ENCODE measurements around the gene FBXO8.
"Not testable (repeated sequence)": the region's sequence is repeated elsewhere in the genome, so short reads cannot be mapped to it uniquely, and the experiment has no call there.

FBXO8 gene

DNA sequence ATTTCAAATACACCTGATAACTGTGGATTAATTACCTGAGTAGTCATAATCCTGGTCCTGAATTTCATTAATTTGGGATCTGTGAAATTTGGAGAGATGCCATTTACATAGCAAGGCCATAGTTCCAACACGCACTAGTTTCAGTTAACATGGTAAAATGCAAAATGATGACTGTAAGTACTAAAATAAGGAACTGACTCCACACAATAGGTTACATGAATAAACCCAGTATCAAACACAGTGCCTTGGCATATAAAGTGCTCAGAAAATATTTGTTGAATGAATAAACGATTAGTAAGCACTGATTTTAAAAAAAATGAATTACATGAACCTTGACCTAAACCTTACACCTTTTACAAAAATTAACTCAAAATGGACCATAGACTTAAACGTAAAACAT lies 9.0 kb downstream of the FBXO8 start:
- Mint-ChIP-seq H3K4me1 (peaks cover 11% of the 10 kb centered on the region), H3K36me3 (peaks cover 3% of the 10 kb centered on the region), H3K9me3 (no peaks in the 10 kb centered on the region), H3K4me3 (no peak overlapping the region), H3K27ac (no peak overlapping the region), H3K27me3 (no peaks in the 10 kb centered on the region)
- DNase-seq (ENCODE audit: low spot score in 2 of 2) (no peak), ATAC-seq (ENCODE audit: low read depth) (no peak)

GRCh38 chr4:174273930-174274329 lies 9.5 kb downstream of the FBXO8 start:
- H3K27me3 Mint-ChIP-seq: no peaks in the 10 kb centered on the region
- DNase-seq (ENCODE audit: low spot score in 2 of 2) (no peak), ATAC-seq (ENCODE audit: low read depth) (no peak)
- H3K4me1 Mint-ChIP-seq: peaks cover 11% of the 10 kb centered on the region
- H3K36me3 Mint-ChIP-seq: peaks cover 2% of the 10 kb centered on the region
- H3K4me3 Mint-ChIP-seq: no peak overlapping the region
- H3K9me3 Mint-ChIP-seq: no peaks in the 10 kb centered on the region
- H3K27ac Mint-ChIP-seq: no peak overlapping the region

DNA sequence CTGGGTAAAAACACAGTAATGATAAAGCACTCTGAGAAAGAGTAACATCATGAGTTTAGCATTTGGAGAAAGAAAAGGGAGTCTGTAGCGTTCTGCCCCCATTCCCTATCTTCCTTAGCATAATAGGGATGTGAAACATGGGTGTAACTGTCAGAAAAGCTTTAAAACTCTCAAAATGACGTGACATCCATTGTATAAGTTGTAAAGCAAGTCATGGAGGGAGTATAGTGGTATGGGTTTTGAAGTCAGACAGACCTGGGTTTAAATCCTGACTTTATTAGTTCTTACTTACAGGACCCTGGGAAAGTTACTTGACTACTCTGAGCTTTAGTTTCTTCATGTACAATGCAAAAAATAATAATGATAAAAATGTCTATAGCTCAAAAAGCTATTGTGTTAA lies 17.1 kb downstream of the FBXO8 start:
- H3K9me3 Mint-ChIP-seq: no peaks in the 10 kb centered on the region
- DNase-seq (ENCODE audit: low spot score in 2 of 2) (no peak), ATAC-seq (ENCODE audit: low read depth) (no peak)
- peaks cover 9% of the 10 kb centered on the region for H3K4me1 Mint-ChIP-seq
- no peaks in the 10 kb centered on the region for H3K27me3 Mint-ChIP-seq
- no peak overlapping the region for H3K4me3 Mint-ChIP-seq
- H3K27ac Mint-ChIP-seq: no peak overlapping the region
- H3K36me3 Mint-ChIP-seq: peaks cover 7% of the 10 kb centered on the region

GRCh38 chr4:174265916-174266315 lies 17.6 kb downstream of the FBXO8 start:
- Mint-ChIP-seq H3K9me3 (no peaks in the 10 kb centered on the region), H3K27me3 (no peaks in the 10 kb centered on the region), H3K27ac (no peak overlapping the region), H3K36me3 (peaks cover 5% of the 10 kb centered on the region), H3K4me3 (no peak overlapping the region), H3K4me1 (peaks cover 5% of the 10 kb centered on the region)
- DNase-seq (ENCODE audit: low spot score in 2 of 2) (no peak), ATAC-seq (ENCODE audit: low read depth) (no peak)

DNA sequence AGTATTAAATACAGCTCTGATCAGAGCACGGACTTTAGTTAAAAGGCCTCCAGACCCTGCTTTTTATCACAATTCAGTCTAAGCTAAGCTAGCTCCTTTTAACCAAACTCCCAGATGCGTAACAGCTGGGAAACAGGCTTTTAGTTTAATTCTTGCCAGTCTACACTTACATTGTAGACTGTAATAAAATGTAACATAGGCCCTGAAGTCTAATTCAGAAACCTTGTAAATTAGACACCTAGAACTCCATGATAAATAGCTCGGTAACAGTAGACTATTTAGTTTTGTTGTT lies 20.1 kb downstream of the FBXO8 start:
- Mint-ChIP-seq H3K4me1 (peaks cover 5% of the 10 kb centered on the region), H3K27me3 (no peaks in the 10 kb centered on the region), H3K9me3 (no peaks in the 10 kb centered on the region), H3K36me3 (peaks cover 7% of the 10 kb centered on the region), H3K4me3 (no peak overlapping the region), H3K27ac (no peak overlapping the region)
- ATAC-seq (ENCODE audit: low read depth): no peak
- DNase-seq (ENCODE audit: low spot score in 2 of 2): no peak

GRCh38 chr4:174262624-174263444 lies 20.6 kb downstream of the FBXO8 start:
- Mint-ChIP-seq H3K9me3 (no peaks in the 10 kb centered on the region), H3K27me3 (no peaks in the 10 kb centered on the region), H3K36me3 (peaks cover 7% of the 10 kb centered on the region), H3K27ac (no peak overlapping the region), H3K4me1 (peaks cover 5% of the 10 kb centered on the region), H3K4me3 (no peak overlapping the region)
- ATAC-seq (ENCODE audit: low read depth) (no peak), DNase-seq (ENCODE audit: low spot score in 2 of 2) (no peak)

- not testable (repeated sequence) for H3K4me3 Mint-ChIP-seq; H3K36me3 Mint-ChIP-seq; H3K27ac Mint-ChIP-seq; DNase-seq (ENCODE audit: low spot score in 2 of 2); H3K27me3 Mint-ChIP-seq; ATAC-seq (ENCODE audit: low read depth); H3K4me1 Mint-ChIP-seq; H3K9me3 Mint-ChIP-seq
Measured at GRCh38 chr4:174261432-174261831, 22.0 kb downstream of the FBXO8 start.

DNA sequence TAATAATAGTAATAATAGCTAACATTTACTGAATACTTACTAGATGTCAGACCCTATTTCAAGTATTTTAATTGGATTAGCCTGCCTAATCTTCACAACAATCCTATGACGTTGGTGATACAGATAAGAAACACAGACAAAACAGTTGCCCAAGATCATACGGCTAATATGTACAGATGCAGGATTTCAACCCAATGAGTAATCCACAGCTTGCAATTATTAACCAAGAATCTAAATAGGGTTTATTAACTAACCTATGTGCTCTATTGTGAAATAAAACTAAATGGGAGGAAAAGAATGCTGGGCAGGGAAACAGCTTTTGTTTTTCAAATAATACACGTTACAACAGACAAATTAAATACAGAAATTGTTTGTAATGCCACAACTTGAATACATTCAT lies 23.4 kb downstream of the FBXO8 start:
- Mint-ChIP-seq H3K27me3 (no peaks in the 10 kb centered on the region), H3K36me3 (peaks cover 7% of the 10 kb centered on the region)
- no peak for DNase-seq (ENCODE audit: low spot score in 2 of 2)

GRCh38 chr4:174259580-174259979 lies 23.9 kb downstream of the FBXO8 start:
- Mint-ChIP-seq H3K4me3 (no peak overlapping the region), H3K27me3 (no peaks in the 10 kb centered on the region), H3K9me3 (no peaks in the 10 kb centered on the region), H3K27ac (no peak overlapping the region), H3K36me3 (peaks cover 4% of the 10 kb centered on the region), H3K4me1 (peaks cover 2% of the 10 kb centered on the region)
- ATAC-seq (ENCODE audit: low read depth) (no peak), DNase-seq (ENCODE audit: low spot score in 2 of 2) (no peak)

More for the DNA sequence above, 23.4 kb downstream of the FBXO8 start:
- no peak overlapping the region for H3K4me3 Mint-ChIP-seq
- no peaks in the 10 kb centered on the region for H3K9me3 Mint-ChIP-seq
- no peak for ATAC-seq (ENCODE audit: low read depth)
- peaks cover 5% of the 10 kb centered on the region for H3K4me1 Mint-ChIP-seq
- H3K27ac Mint-ChIP-seq: no peak overlapping the region

- H3K27me3 Mint-ChIP-seq: no peaks in the 10 kb centered on the region
- ATAC-seq (ENCODE audit: low read depth) (no peak), DNase-seq (ENCODE audit: low spot score in 2 of 2) (no peak)
- peaks cover 2% of the 10 kb centered on the region for H3K36me3 Mint-ChIP-seq
- H3K27ac Mint-ChIP-seq: no peak overlapping the region
- H3K4me1 Mint-ChIP-seq: no peaks in the 10 kb centered on the region
- H3K4me3 Mint-ChIP-seq: no peak overlapping the region
- no peaks in the 10 kb centered on the region for H3K9me3 Mint-ChIP-seq
Measured at GRCh38 chr4:174256277-174256713, 27.2 kb downstream of the FBXO8 start.

DNA sequence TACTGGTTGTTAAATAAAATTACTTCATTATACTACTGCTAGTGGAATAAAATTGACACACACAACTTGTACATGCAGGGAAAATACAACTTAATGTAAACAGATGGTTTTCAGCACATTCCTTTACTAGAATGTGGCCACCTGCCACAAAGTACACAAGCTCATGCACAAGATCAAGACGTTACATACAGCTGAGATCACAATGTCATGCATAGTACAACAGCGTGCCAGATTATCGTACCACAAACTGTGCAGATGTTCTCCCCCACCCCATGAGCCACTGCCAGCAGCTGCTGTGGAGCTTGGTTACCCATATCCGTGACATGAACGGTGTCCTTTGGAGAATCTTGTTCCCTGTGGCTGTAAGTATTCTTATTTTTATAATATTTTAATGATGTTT lies 27.7 kb downstream of the FBXO8 start:
- Mint-ChIP-seq H3K36me3 (peaks cover 2% of the 10 kb centered on the region), H3K4me1 (no peaks in the 10 kb centered on the region), H3K4me3 (no peak overlapping the region), H3K27me3 (no peaks in the 10 kb centered on the region), H3K9me3 (no peaks in the 10 kb centered on the region), H3K27ac (no peak overlapping the region)
- ATAC-seq (ENCODE audit: low read depth) (no peak), DNase-seq (ENCODE audit: low spot score in 2 of 2) (no peak)

DNA sequence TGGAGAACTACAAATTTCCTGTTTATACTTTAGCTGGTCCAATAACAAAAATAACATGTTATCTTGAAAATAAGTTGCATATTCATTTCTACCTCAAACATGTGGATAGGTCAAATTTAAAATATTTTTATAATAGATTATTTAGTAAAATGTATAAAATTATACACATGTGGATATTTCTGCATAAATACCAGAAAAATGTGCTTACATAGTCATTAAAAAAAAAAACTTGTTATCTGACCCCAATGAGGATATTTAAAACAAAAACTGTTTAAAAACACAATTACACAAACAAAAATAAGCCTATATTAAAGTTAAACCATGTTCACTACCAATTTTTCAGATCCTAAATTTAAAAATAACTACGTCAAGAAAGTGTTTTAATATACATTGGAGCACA lies 28.1 kb downstream of the FBXO8 start:
- H3K36me3 Mint-ChIP-seq: peaks cover 2% of the 10 kb centered on the region
- H3K4me1 Mint-ChIP-seq: no peaks in the 10 kb centered on the region
- no peak overlapping the region for H3K4me3 Mint-ChIP-seq
- no peak for ATAC-seq (ENCODE audit: low read depth)
- no peaks in the 10 kb centered on the region for H3K9me3 Mint-ChIP-seq
- H3K27ac Mint-ChIP-seq: no peak overlapping the region
- H3K27me3 Mint-ChIP-seq: no peaks in the 10 kb centered on the region
- no peak for DNase-seq (ENCODE audit: low spot score in 2 of 2)

DNA sequence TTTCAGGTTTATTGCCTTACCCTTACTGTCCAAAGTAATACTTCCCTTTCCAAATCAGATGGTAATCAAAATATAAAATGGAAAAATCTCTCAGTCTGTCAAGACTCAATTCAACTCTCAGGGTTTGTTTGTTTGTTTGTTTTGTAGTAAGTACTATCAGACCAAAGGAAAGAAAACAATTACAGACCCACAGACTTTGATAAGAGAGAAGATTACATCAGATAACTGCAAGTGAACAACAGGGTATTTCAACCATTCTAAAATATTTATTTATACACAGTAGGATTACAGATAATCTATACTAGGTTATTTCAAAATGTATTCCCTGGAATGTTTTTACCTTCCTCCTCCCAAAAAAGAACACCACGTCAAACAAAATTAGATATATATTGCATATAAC lies 28.9 kb downstream of the FBXO8 start:
- peaks cover 5% of the 10 kb centered on the region for H3K36me3 Mint-ChIP-seq
- DNase-seq (ENCODE audit: low spot score in 2 of 2) (no peak), ATAC-seq (ENCODE audit: low read depth) (no peak)
- H3K4me1 Mint-ChIP-seq: no peaks in the 10 kb centered on the region
- H3K9me3 Mint-ChIP-seq: no peaks in the 10 kb centered on the region
- no peak overlapping the region for H3K4me3 Mint-ChIP-seq
- H3K27ac Mint-ChIP-seq: no peak overlapping the region
- no peaks in the 10 kb centered on the region for H3K27me3 Mint-ChIP-seq

GRCh38 chr4:174252412-174252811 lies 31.1 kb downstream of the FBXO8 start:
- no peak for ATAC-seq (ENCODE audit: low read depth)
- no peak overlapping the region for H3K4me3 Mint-ChIP-seq
- no peaks in the 10 kb centered on the region for H3K9me3 Mint-ChIP-seq
- DNase-seq (ENCODE audit: low spot score in 2 of 2): no peak
- no peaks in the 10 kb centered on the region for H3K27me3 Mint-ChIP-seq
- H3K4me1 Mint-ChIP-seq: no peaks in the 10 kb centered on the region
- peaks cover 6% of the 10 kb centered on the region for H3K36me3 Mint-ChIP-seq
- H3K27ac Mint-ChIP-seq: no peak overlapping the region

GRCh38 chr4:174248407-174248806 lies 35.1 kb downstream of the FBXO8 start:
- H3K9me3 Mint-ChIP-seq: no peaks in the 10 kb centered on the region
- DNase-seq (ENCODE audit: low spot score in 2 of 2): no peak
- no peak for ATAC-seq (ENCODE audit: low read depth)
- H3K36me3 Mint-ChIP-seq: peaks cover 8% of the 10 kb centered on the region
- no peaks in the 10 kb centered on the region for H3K27me3 Mint-ChIP-seq
- H3K4me3 Mint-ChIP-seq: no peak overlapping the region
- no peak overlapping the region for H3K27ac Mint-ChIP-seq
- H3K4me1 Mint-ChIP-seq: no peaks in the 10 kb centered on the region

Data from memory B cell (primary cell).